GM06990 (cell line): Measurements from ENCODE around the gene C2orf68.
"Not testable (repeated sequence)": the region's sequence is repeated elsewhere in the genome, so short reads cannot be mapped to it uniquely, and the experiment has no call there.

Source experiments
- DNase-seq: peaks from one replicate; pipeline ENCODE4 v3.0.0-alpha.2; 2011; ENCODE audit not compliant: insufficient read length; ENCODE audit errors: extremely low read depth
- H3K27me3 ChIP-seq: replicated peaks from 2 replicates; pipeline ENCODE4 v1.6.0; 2011; ENCODE audit warnings: low read length; ENCODE audit not compliant: control insufficient read depth, insufficient read depth
- H3K36me3 ChIP-seq: 2 replicates; pipeline ENCODE4 v1.5.1; 2011; ENCODE audit warnings: low read length; ENCODE audit not compliant: control insufficient read depth, insufficient read depth
- H3K4me3 ChIP-seq: replicated peaks from 2 replicates; pipeline ENCODE4 v1.5.1; 2011; ENCODE audit warnings: low read depth, mild to moderate bottlenecking, control low read depth, low read length
- TF ChIP-seq, protein P1 (sequence below): IDR thresholded peaks from 2 replicates; pipeline ENCODE4 v1.5.1; 2011; ENCODE audit warnings: low read length, control low read depth, mild to moderate bottlenecking, inconsistent platforms; ENCODE audit not compliant: insufficient read depth, poor library complexity, severe bottlenecking

The C2orf68 gene

DNA sequence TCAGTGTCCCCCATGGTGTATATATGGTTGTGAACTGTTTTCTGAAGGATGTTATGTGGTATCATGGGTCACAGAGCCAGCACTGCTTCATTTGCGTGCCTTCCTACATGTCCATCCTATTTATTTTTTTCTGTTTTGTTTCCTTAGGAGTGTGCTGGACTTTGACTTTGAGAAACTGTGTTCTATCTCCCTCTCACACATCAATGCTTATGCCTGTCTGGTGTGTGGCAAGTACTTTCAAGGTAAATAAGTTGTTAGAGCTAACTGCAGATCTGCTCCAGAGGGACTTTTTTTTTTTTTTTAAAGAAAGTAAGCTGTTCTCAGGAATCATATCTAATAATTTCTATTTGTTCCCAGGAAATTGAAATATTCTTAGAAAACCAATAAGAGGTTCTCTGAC, 9.5 kb upstream of the C2orf68 start:
- Histone ChIP-seq H3K4me3 (no peak overlapping the region), H3K36me3 (peaks cover 12% of the 10 kb centered on the region), H3K27me3 (no peaks in the 10 kb centered on the region)
- DNase-seq = no peak
- TF ChIP-seq, protein P1, sequence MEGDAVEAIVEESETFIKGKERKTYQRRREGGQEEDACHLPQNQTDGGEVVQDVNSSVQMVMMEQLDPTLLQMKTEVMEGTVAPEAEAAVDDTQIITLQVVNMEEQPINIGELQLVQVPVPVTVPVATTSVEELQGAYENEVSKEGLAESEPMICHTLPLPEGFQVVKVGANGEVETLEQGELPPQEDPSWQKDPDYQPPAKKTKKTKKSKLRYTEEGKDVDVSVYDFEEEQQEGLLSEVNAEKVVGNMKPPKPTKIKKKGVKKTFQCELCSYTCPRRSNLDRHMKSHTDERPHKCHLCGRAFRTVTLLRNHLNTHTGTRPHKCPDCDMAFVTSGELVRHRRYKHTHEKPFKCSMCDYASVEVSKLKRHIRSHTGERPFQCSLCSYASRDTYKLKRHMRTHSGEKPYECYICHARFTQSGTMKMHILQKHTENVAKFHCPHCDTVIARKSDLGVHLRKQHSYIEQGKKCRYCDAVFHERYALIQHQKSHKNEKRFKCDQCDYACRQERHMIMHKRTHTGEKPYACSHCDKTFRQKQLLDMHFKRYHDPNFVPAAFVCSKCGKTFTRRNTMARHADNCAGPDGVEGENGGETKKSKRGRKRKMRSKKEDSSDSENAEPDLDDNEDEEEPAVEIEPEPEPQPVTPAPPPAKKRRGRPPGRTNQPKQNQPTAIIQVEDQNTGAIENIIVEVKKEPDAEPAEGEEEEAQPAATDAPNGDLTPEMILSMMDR = no peak

DNA sequence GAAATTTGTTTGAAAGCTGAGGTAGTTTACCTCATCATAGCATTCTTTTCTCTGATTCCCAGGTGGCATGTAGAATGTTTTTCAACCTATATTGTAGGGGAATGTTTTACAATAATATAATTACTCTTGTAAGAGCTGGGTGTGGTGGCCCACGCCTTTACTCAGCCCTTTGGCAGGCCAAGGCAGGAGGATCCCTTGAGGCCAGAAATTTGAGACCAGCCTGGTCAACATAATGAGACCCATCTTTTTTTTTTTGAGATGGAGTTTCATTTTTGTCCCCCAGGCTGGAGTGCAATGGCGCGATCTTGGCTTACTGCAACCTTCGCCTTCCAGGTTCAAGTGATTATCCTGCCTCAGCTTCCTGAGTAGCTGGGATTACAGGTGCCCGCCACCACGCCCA, 7.8 kb upstream of the C2orf68 start:
- peaks cover 9% of the 10 kb centered on the region for H3K36me3 ChIP-seq

DNA sequence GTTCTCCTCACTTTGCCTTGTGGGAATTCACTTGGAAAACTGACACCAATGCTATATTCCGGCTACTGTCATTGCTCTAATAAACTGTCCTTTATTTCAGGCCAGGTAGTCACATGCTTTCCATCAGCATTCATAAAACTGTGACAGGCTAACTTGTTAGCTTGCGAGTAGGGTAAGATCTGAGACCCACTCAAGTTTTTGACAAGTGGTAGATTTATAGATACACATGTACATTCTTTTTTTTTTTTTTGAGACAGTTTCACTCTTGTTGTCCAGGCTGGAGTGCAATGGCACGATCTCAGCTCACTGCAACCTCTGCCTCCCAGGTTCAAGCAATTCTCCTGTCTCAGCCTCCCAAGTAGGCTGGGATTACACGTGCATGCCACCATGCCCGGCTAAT, 5.9 kb upstream of the C2orf68 start:
- H3K4me3 ChIP-seq, H3K27me3 ChIP-seq, DNase-seq, H3K36me3 ChIP-seq: not testable (repeated sequence)

More for the DNA sequence above, 7.8 kb upstream of the C2orf68 start:
- TF ChIP-seq, protein P1 = no peak
- Histone ChIP-seq H3K27me3 (no peaks in the 10 kb centered on the region), H3K4me3 (no peak overlapping the region)
- DNase-seq = no peak

DNA sequence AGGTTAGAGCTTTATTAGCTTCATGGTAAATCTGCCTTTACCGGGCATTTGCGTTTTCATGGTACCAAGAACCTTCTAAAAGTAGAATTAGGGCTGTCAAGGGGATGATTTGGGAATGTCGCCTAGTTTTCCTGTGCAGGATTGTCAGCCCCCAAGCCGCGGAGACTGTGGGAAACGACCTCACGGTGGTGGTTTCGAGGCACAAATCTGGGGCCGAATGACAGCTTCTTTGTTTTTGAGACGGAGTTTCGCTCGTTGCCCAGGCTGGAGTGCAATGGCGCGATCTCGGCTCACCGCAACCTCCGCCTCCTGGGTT, 3.5 kb upstream of the C2orf68 start:
- no peaks in the 10 kb centered on the region for H3K27me3 ChIP-seq
- TF ChIP-seq, protein P1 = no peak
- no peak for DNase-seq
- H3K4me3 ChIP-seq = no peak overlapping the region
- H3K36me3 ChIP-seq = no peaks in the 10 kb centered on the region; the same call in 1 of the 2 replicates

DNA sequence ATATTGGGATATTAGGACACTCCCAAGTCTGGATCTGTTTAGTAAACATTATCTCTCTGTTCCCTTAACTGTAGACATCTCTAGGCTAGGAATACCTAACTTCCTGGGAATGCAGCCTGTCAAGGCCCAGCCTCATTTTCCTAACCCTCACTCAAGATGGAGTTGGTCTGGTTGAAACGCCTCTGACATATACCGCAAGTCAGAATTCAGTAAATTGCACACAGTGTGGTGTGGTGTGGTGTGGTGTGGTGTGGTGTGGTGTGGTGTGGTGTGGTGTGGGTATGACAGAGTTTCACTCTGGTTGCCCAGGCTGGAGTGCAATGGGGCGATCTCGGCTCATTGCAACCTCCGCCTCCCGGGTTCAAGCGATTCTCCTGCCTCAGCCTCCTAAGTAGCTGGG, 2.9 kb upstream of the C2orf68 start:
- DNase-seq, H3K27me3 ChIP-seq, H3K4me3 ChIP-seq, H3K36me3 ChIP-seq: not testable (repeated sequence)

DNA sequence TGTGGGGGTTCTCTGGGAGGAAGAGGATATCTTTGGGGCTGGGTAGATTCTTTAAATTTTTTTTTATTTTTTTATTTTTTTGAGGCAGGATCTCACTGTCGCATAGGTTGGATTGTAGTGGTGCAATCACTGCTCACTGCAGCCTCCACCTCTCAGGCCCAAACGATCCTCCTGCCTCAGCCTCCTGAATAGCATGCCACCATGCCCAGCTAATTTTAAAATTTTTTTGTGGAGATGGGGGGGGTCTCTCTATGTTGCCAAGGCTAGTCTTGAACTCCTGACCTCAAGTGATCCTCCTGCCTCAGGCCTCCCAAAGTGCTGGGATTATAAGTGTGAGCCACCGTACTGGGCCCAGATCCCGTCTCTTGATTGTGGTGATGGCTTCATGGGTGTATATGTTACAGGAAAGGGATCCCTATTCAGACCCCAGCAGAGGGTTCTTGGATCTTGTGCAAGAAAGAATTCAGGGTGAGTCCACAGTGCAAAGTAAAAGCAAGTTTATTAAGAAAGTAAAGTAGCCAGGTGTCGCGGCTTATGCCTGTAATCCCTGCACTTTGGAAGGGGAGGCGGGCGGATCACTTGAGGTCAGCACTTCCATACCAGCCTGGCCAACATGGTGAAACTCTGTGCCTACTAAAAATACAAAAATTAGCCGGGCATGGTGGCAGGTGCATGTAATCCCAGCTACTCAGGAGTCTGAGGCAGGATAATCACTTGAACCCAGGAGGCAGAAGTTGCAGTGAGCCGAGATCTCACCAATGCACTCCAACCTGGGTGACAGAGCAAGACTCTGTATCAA, 2.0 kb upstream of the C2orf68 start:
- peaks cover 3% of the 10 kb centered on the region; the same call in 1 of the 2 replicates for H3K36me3 ChIP-seq
- DNase-seq = no peak
- H3K27me3 ChIP-seq = no peaks in the 10 kb centered on the region
- TF ChIP-seq, protein P1 = no peak
- no peak overlapping the region for H3K4me3 ChIP-seq
